WTC11 (cell line): ENCODE measurements around the gene CCER1. TPM values are rescaled to one million over a fixed set of nuclear protein-coding genes. Genes with fewer than 3 reads are reported as not detected.

ENCODE experiments used
- ATAC-seq: fragments of 200-7000 bp; cut with Tn5 transposase; 2 replicates; pipeline ENCODE4 v1.10.0; 2021; ENCODE audit warnings: mild to moderate bottlenecking, moderate library complexity
- CTCF ChIA-PET: fragments of 300-600 bp; sonication (Branson Sonifier 250); formaldehyde crosslinking; loops from one replicate; lab custom pipeline; 2021; ENCODE audit warnings: antibody characterized with exemption; lab: Charles Lee
- POLR2A ChIA-PET: fragments of 350-600 bp; sonication (Branson Sonifier 250); formaldehyde crosslinking; loops from one replicate; lab custom pipeline; 2021; ENCODE audit warnings: antibody characterized with exemption; lab: Charles Lee
- DNase-seq: peaks from one replicate; pipeline ENCODE4 v3.0.0; 2021; ENCODE audit warnings: low spot score
- H3K27ac Mint-ChIP-seq: 2 replicates; pipeline ENCODE4 v1.8.0; 2021; ENCODE audit warnings: mixed read lengths
- H3K27me3 Mint-ChIP-seq: 2 replicates; pipeline ENCODE4 v1.8.0; 2021; ENCODE audit warnings: low read depth, mild to moderate bottlenecking, moderate library complexity, mixed read lengths
- H3K36me3 Mint-ChIP-seq: 2 replicates; pipeline ENCODE4 v1.8.0; 2021; ENCODE audit warnings: mixed read lengths
- H3K4me1 Mint-ChIP-seq: 2 replicates; pipeline ENCODE4 v1.8.0; 2022; ENCODE audit warnings: mixed read lengths
- H3K4me3 Mint-ChIP-seq: 2 replicates; pipeline ENCODE4 v1.8.0; 2021; ENCODE audit warnings: mild to moderate bottlenecking, moderate library complexity, mixed read lengths
- H3K9me3 Mint-ChIP-seq: 2 replicates; pipeline ENCODE4 v1.8.0; 2021; ENCODE audit warnings: mixed read lengths
- ATF3 ChIP-seq: sonication (generic); formaldehyde crosslinking; conservative IDR thresholded peaks from 2 replicates; pipeline ENCODE4 v1.8.1; 2022; ENCODE audit warnings: mild to moderate bottlenecking, missing genetic modification reagents
- CTCF ChIP-seq: fragments of 200-600 bp; IDR thresholded peaks from 2 replicates; pipeline ENCODE4 v1.8.0; 2022; ENCODE audit warnings: antibody characterized with exemption
- FOXJ3 ChIP-seq: sonication (generic); formaldehyde crosslinking; IDR thresholded peaks from 2 replicates; pipeline ENCODE4 v1.9.0; 2021; ENCODE audit warnings: missing genetic modification reagents, mild to moderate bottlenecking, borderline replicate concordance
- JAZF1 ChIP-seq: fragments of 250-450 bp; sonication (Bioruptor Pico); IDR thresholded peaks from 2 replicates; pipeline ENCODE4 v1.9.0; 2021; ENCODE audit warnings: moderate library complexity, mild to moderate bottlenecking, inconsistent platforms
- OVOL2 ChIP-seq: fragments of 250-450 bp; sonication (Bioruptor Pico); IDR thresholded peaks from 2 replicates; pipeline ENCODE4 v1.9.0; 2021; ENCODE audit warnings: mild to moderate bottlenecking, borderline replicate concordance
- SMAD3 ChIP-seq: sonication (generic); formaldehyde crosslinking; IDR thresholded peaks from 2 replicates; pipeline ENCODE4 v1.8.0; 2022; ENCODE audit warnings: missing genetic modification reagents, mild to moderate bottlenecking, borderline replicate concordance
- SMAD4 ChIP-seq: sonication (generic); formaldehyde crosslinking; IDR thresholded peaks from 2 replicates; pipeline ENCODE4 v1.8.0; 2022; ENCODE audit warnings: mild to moderate bottlenecking, missing genetic modification reagents
- SP1 ChIP-seq: sonication (generic); formaldehyde crosslinking; conservative IDR thresholded peaks from 2 replicates; pipeline ENCODE4 v1.8.1; 2022; ENCODE audit warnings: missing genetic modification reagents
- ZBTB21 ChIP-seq: sonication (generic); formaldehyde crosslinking; IDR thresholded peaks from 2 replicates; pipeline ENCODE4 v1.8.1; 2023; ENCODE audit warnings: mild to moderate bottlenecking, missing genetic modification reagents, borderline replicate concordance
- ZBTB43 ChIP-seq: sonication (generic); formaldehyde crosslinking; IDR thresholded peaks from 2 replicates; pipeline ENCODE4 v1.8.1; 2023; ENCODE audit warnings: mild to moderate bottlenecking, missing genetic modification reagents
- ZMAT4 ChIP-seq: fragments of 250-450 bp; sonication (Bioruptor Pico); IDR thresholded peaks from 2 replicates; pipeline ENCODE4 v1.9.0; 2021; ENCODE audit warnings: mild to moderate bottlenecking
- ZNF121 ChIP-seq: sonication (generic); formaldehyde crosslinking; IDR thresholded peaks from 2 replicates; pipeline ENCODE4 v1.8.0; 2023; ENCODE audit warnings: missing genetic modification reagents
- ZNF219 ChIP-seq: sonication (generic); formaldehyde crosslinking; IDR thresholded peaks from 2 replicates; pipeline ENCODE4 v1.8.0; 2023; ENCODE audit warnings: missing genetic modification reagents, mild to moderate bottlenecking, borderline replicate concordance
- ZNF396 ChIP-seq: fragments of 250-450 bp; sonication (Bioruptor Pico); IDR thresholded peaks from 2 replicates; pipeline ENCODE4 v1.8.0; 2021; ENCODE audit warnings: mild to moderate bottlenecking, moderate library complexity, borderline replicate concordance
- total RNA-seq: library from RNA; stranded (reverse); gene quantifications from 3 replicates; pipeline ENCODE4 v1.2.3, GENCODE V29; 2021
- TF ChIP-seq, protein P1 (sequence below): sonication (generic); formaldehyde crosslinking; IDR thresholded peaks from 2 replicates; pipeline ENCODE4 v1.8.1; 2022; ENCODE audit warnings: low read depth, mild to moderate bottlenecking, moderate library complexity, missing genetic modification reagents, borderline replicate concordance
- TF ChIP-seq, protein P2 (sequence below): fragments of 250-450 bp; sonication (Bioruptor Pico); IDR thresholded peaks from 2 replicates; pipeline ENCODE4 v1.9.0; 2021; ENCODE audit warnings: moderate library complexity, mild to moderate bottlenecking, inconsistent platforms, borderline replicate concordance
- TF ChIP-seq, protein P3 (sequence below): fragments of 250-450 bp; sonication (Bioruptor Pico); IDR thresholded peaks from 2 replicates; pipeline ENCODE4 v1.8.0; 2021; ENCODE audit warnings: mild to moderate bottlenecking
- TF ChIP-seq, protein P4 (sequence below): sonication (generic); formaldehyde crosslinking; IDR thresholded peaks from 2 replicates; pipeline ENCODE4 v1.8.1; 2022; ENCODE audit warnings: missing genetic modification reagents, borderline replicate concordance
- TF ChIP-seq, protein P5 (sequence below): sonication (generic); formaldehyde crosslinking; IDR thresholded peaks from 2 replicates; pipeline ENCODE4 v1.8.1; 2023; ENCODE audit warnings: mild to moderate bottlenecking, missing genetic modification reagents, borderline replicate concordance

Gene CCER1
- total RNA-seq, 1 experiment from 2014 or later: not detected

GRCh38 chr12:90954428-90954827 is 548 bp downstream of the CCER1 start:
- TF ChIP-seq, protein P1, sequence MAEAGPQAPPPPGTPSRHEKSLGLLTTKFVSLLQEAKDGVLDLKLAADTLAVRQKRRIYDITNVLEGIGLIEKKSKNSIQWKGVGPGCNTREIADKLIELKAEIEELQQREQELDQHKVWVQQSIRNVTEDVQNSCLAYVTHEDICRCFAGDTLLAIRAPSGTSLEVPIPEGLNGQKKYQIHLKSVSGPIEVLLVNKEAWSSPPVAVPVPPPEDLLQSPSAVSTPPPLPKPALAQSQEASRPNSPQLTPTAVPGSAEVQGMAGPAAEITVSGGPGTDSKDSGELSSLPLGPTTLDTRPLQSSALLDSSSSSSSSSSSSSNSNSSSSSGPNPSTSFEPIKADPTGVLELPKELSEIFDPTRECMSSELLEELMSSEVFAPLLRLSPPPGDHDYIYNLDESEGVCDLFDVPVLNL: no peak
- TF ChIP-seq JAZF1 (CRISPR knock-in tag) (no peak), ATF3 (no peak), ZBTB21 (no peak), SP1 (CRISPR knock-in tag) (no peak), ZNF396 (CRISPR knock-in tag) (no peak), OVOL2 (CRISPR knock-in tag) (no peak), CTCF (no peak), ZNF121 (CRISPR knock-in tag) (no peak), FOXJ3 (CRISPR knock-in tag) (no peak)

DNA sequence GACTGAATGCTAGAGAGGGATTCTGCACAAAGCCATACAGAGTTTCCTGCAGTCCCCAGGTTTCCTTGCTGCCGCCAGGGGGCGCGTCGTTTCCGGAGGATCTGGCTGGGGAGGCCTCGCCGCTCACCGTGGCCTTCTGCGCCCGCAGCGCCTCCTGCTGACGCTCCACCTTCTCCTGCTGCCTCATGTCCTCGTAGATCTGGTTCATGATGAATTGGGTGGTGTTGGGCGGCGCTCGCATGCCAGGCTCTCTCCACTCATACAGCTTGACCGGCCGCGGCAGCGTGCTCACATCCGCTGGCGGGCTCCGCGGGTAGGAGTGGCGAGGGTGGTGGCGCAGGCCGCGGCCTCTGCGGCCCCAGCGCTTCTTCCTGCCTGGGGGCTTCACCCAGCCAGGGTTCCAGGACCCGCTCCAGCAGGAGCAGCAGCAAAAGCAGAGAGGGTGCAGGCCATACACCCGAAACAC is 987 bp downstream of the CCER1 start:
- CTCF ChIA-PET: interaction anchor here (0.7 to 2.6 kb wide), 8 partner anchors 9 to 402 kb away, joined by 3 to 19 read pairs (median 4); no protein-coding TSS in a partner anchor
- ATAC-seq (peak; percentile 97), DNase-seq (peak; percentile 92)
- Mint-ChIP-seq H3K4me1 (peaks cover 2% of the 10 kb centered on the region; the same call in 1 of the 2 replicates), H3K4me3 (peak overlapping the region; percentile 52), H3K27ac (no peak overlapping the region), H3K36me3 (no peaks in the 10 kb centered on the region), H3K27me3 (peaks cover 6% of the 10 kb centered on the region; the same call in 1 of the 2 replicates), H3K9me3 (peaks cover 6% of the 10 kb centered on the region)
- POLR2A ChIA-PET: no interaction called here
- TF ChIP-seq, protein P2, sequence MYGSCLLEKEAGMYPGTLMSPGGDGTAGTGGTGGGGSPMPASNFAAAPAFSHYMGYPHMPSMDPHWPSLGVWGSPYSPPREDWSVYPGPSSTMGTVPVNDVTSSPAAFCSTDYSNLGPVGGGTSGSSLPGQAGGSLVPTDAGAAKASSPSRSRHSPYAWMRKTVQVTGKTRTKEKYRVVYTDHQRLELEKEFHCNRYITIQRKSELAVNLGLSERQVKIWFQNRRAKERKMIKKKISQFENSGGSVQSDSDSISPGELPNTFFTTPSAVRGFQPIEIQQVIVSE: no peak
- TF ChIP-seq, protein P3, sequence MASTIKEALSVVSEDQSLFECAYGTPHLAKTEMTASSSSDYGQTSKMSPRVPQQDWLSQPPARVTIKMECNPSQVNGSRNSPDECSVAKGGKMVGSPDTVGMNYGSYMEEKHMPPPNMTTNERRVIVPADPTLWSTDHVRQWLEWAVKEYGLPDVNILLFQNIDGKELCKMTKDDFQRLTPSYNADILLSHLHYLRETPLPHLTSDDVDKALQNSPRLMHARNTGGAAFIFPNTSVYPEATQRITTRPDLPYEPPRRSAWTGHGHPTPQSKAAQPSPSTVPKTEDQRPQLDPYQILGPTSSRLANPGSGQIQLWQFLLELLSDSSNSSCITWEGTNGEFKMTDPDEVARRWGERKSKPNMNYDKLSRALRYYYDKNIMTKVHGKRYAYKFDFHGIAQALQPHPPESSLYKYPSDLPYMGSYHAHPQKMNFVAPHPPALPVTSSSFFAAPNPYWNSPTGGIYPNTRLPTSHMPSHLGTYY (CRISPR knock-in tag): no peak
- TF ChIP-seq ZBTB43 (no peak), ZMAT4 (no peak), ATF3 (no peak), ZNF219 (CRISPR knock-in tag) (no peak), SMAD3 (no peak), SMAD4 (CRISPR knock-in tag) (no peak)
- TF ChIP-seq, protein P4, sequence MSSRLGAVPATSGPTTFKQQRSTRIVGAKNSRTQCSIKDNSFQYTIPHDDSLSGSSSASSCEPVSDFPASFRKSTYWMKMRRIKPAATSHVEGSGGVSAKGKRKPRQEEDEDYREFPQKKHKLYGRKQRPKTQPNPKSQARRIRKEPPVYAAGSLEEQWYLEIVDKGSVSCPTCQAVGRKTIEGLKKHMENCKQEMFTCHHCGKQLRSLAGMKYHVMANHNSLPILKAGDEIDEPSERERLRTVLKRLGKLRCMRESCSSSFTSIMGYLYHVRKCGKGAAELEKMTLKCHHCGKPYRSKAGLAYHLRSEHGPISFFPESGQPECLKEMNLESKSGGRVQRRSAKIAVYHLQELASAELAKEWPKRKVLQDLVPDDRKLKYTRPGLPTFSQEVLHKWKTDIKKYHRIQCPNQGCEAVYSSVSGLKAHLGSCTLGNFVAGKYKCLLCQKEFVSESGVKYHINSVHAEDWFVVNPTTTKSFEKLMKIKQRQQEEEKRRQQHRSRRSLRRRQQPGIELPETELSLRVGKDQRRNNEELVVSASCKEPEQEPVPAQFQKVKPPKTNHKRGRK: no peak
- TF ChIP-seq, protein P5, sequence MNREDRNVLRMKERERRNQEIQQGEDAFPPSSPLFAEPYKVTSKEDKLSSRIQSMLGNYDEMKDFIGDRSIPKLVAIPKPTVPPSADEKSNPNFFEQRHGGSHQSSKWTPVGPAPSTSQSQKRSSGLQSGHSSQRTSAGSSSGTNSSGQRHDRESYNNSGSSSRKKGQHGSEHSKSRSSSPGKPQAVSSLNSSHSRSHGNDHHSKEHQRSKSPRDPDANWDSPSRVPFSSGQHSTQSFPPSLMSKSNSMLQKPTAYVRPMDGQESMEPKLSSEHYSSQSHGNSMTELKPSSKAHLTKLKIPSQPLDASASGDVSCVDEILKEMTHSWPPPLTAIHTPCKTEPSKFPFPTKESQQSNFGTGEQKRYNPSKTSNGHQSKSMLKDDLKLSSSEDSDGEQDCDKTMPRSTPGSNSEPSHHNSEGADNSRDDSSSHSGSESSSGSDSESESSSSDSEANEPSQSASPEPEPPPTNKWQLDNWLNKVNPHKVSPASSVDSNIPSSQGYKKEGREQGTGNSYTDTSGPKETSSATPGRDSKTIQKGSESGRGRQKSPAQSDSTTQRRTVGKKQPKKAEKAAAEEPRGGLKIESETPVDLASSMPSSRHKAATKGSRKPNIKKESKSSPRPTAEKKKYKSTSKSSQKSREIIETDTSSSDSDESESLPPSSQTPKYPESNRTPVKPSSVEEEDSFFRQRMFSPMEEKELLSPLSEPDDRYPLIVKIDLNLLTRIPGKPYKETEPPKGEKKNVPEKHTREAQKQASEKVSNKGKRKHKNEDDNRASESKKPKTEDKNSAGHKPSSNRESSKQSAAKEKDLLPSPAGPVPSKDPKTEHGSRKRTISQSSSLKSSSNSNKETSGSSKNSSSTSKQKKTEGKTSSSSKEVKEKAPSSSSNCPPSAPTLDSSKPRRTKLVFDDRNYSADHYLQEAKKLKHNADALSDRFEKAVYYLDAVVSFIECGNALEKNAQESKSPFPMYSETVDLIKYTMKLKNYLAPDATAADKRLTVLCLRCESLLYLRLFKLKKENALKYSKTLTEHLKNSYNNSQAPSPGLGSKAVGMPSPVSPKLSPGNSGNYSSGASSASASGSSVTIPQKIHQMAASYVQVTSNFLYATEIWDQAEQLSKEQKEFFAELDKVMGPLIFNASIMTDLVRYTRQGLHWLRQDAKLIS (CRISPR knock-in tag): no peak

More at GRCh38 chr12:90954428-90954827, 548 bp downstream of the CCER1 start:
- no peak for ATAC-seq
- POLR2A ChIA-PET: no interaction called here
- Mint-ChIP-seq H3K4me1 (peaks cover 2% of the 10 kb centered on the region; the same call in 1 of the 2 replicates), H3K4me3 (no peak overlapping the region), H3K9me3 (peaks cover 6% of the 10 kb centered on the region), H3K36me3 (no peaks in the 10 kb centered on the region), H3K27ac (no peak overlapping the region), H3K27me3 (peaks cover 6% of the 10 kb centered on the region; the same call in 1 of the 2 replicates)
- CTCF ChIA-PET: interaction anchor here (1.2 to 2.6 kb wide), 4 partner anchors 9 to 30 kb away, joined by 4 to 19 read pairs (median 7); no protein-coding TSS in a partner anchor
- DNase-seq: no peak
